ENCODE results near the gene DERL3.

DNA sequence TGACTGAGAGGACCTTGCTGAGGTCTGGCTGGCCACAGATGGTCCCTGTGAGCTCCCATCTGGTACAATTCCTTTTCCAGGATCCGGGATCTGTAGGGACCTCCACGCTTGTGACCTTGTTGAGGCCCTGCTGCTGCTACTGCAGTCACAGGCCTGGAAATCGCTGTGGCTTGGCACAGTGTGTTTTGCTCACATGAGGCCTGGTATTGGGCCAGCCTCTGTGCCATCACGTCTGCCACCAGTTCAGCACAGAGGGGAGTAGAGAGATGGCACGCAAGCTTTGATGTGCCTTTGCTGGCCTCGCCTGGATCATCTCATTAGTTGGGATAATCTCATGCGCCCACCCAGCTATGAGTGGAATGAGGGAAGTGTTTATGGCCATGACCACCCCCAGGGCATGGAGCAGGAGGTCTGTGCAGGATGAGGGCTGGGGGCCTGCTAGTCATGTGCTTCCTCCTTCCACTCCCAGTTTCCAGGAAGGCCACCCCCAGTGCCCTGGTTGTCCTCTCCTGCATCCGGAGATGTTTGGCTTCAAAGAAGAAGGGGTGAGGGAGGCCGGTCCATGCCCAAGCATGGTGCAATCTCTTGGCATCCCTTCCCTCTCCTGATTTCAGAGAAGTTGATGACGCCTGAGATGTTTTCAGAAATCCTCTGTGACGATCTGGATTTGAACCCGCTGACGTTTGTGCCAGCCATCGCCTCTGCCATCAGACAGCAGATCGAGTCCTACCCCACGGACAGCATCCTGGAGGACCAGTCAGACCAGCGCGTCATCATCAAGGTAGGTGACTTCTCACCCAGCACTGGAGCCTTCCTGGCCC is 22.4 kb downstream of the DERL3 start:
- TF ChIP-seq RBAK (tag by site-specific recombination; IDR thresholded peaks at IDR 0.05) = no peak
- TF ChIP-seq, protein P1, sequence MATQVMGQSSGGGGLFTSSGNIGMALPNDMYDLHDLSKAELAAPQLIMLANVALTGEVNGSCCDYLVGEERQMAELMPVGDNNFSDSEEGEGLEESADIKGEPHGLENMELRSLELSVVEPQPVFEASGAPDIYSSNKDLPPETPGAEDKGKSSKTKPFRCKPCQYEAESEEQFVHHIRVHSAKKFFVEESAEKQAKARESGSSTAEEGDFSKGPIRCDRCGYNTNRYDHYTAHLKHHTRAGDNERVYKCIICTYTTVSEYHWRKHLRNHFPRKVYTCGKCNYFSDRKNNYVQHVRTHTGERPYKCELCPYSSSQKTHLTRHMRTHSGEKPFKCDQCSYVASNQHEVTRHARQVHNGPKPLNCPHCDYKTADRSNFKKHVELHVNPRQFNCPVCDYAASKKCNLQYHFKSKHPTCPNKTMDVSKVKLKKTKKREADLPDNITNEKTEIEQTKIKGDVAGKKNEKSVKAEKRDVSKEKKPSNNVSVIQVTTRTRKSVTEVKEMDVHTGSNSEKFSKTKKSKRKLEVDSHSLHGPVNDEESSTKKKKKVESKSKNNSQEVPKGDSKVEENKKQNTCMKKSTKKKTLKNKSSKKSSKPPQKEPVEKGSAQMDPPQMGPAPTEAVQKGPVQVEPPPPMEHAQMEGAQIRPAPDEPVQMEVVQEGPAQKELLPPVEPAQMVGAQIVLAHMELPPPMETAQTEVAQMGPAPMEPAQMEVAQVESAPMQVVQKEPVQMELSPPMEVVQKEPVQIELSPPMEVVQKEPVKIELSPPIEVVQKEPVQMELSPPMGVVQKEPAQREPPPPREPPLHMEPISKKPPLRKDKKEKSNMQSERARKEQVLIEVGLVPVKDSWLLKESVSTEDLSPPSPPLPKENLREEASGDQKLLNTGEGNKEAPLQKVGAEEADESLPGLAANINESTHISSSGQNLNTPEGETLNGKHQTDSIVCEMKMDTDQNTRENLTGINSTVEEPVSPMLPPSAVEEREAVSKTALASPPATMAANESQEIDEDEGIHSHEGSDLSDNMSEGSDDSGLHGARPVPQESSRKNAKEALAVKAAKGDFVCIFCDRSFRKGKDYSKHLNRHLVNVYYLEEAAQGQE (tag by site-specific recombination; IDR thresholded peaks at IDR 0.05) = no peak
- no peak for TF ChIP-seq ZNF211 (tag by site-specific recombination; IDR thresholded peaks at IDR 0.05; ENCODE audit: low read depth)
- no peak for TF ChIP-seq ZNF433 (tag by site-specific recombination; IDR thresholded peaks at IDR 0.05; ENCODE audit: low read depth)
- TF ChIP-seq, protein P2, sequence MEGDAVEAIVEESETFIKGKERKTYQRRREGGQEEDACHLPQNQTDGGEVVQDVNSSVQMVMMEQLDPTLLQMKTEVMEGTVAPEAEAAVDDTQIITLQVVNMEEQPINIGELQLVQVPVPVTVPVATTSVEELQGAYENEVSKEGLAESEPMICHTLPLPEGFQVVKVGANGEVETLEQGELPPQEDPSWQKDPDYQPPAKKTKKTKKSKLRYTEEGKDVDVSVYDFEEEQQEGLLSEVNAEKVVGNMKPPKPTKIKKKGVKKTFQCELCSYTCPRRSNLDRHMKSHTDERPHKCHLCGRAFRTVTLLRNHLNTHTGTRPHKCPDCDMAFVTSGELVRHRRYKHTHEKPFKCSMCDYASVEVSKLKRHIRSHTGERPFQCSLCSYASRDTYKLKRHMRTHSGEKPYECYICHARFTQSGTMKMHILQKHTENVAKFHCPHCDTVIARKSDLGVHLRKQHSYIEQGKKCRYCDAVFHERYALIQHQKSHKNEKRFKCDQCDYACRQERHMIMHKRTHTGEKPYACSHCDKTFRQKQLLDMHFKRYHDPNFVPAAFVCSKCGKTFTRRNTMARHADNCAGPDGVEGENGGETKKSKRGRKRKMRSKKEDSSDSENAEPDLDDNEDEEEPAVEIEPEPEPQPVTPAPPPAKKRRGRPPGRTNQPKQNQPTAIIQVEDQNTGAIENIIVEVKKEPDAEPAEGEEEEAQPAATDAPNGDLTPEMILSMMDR (tag by site-specific recombination; IDR thresholded peaks at IDR 0.05) = no peak
- TF ChIP-seq, protein P3, sequence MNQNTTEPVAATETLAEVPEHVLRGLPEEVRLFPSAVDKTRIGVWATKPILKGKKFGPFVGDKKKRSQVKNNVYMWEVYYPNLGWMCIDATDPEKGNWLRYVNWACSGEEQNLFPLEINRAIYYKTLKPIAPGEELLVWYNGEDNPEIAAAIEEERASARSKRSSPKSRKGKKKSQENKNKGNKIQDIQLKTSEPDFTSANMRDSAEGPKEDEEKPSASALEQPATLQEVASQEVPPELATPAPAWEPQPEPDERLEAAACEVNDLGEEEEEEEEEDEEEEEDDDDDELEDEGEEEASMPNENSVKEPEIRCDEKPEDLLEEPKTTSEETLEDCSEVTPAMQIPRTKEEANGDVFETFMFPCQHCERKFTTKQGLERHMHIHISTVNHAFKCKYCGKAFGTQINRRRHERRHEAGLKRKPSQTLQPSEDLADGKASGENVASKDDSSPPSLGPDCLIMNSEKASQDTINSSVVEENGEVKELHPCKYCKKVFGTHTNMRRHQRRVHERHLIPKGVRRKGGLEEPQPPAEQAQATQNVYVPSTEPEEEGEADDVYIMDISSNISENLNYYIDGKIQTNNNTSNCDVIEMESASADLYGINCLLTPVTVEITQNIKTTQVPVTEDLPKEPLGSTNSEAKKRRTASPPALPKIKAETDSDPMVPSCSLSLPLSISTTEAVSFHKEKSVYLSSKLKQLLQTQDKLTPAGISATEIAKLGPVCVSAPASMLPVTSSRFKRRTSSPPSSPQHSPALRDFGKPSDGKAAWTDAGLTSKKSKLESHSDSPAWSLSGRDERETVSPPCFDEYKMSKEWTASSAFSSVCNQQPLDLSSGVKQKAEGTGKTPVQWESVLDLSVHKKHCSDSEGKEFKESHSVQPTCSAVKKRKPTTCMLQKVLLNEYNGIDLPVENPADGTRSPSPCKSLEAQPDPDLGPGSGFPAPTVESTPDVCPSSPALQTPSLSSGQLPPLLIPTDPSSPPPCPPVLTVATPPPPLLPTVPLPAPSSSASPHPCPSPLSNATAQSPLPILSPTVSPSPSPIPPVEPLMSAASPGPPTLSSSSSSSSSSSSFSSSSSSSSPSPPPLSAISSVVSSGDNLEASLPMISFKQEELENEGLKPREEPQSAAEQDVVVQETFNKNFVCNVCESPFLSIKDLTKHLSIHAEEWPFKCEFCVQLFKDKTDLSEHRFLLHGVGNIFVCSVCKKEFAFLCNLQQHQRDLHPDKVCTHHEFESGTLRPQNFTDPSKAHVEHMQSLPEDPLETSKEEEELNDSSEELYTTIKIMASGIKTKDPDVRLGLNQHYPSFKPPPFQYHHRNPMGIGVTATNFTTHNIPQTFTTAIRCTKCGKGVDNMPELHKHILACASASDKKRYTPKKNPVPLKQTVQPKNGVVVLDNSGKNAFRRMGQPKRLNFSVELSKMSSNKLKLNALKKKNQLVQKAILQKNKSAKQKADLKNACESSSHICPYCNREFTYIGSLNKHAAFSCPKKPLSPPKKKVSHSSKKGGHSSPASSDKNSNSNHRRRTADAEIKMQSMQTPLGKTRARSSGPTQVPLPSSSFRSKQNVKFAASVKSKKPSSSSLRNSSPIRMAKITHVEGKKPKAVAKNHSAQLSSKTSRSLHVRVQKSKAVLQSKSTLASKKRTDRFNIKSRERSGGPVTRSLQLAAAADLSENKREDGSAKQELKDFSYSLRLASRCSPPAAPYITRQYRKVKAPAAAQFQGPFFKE (tag by site-specific recombination; IDR thresholded peaks at IDR 0.05; ENCODE audit: borderline replicate concordance) = no peak
- no peak for TF ChIP-seq ZNF777 (tag by site-specific recombination; IDR thresholded peaks at IDR 0.05; ENCODE audit: borderline replicate concordance)
- TF ChIP-seq MZF1 (tag by site-specific recombination; IDR thresholded peaks at IDR 0.05; ENCODE audit: borderline replicate concordance) = no peak
- TF ChIP-seq ZNF302 (tag by site-specific recombination; IDR thresholded peaks at IDR 0.05; ENCODE audit: low read depth) = no peak
- no peak for TF ChIP-seq BCL11A (tag by site-specific recombination; IDR thresholded peaks at IDR 0.05; ENCODE audit: low read depth)
- TF ChIP-seq ZNF324 (tag by site-specific recombination; IDR thresholded peaks at IDR 0.05) = no peak

All from HEK293 (cell line).